Right atrium auricular region (tissue), 2 donors: ENCODE results near the gene ASTN2. TPM values are rescaled to one million over a fixed set of nuclear protein-coding genes. Genes with fewer than 3 reads are reported as not detected.

Source experiments
- DNase-seq: peaks from one replicate; pipeline ENCODE4 v3.0.0-alpha.2; 2019; ENCODE audit warnings: low spot score
- H3K27ac ChIP-seq, 2 donors: fragments of 200-600 bp; sonication (generic); 1 replicate in 1 of 2; 2 replicates in 1 of 2; pipeline ENCODE4 v1.5.1; 2016 to 2019
- H3K27me3 ChIP-seq, 2 donors: fragments of 200-600 bp; sonication (generic); one replicate each; pipeline versions ENCODE4 v1.5.1 to v1.6.0; 2017 to 2019
- H3K36me3 ChIP-seq: fragments of 200-600 bp; sonication (generic); one replicate; pipeline ENCODE4 v1.5.1; 2016
- H3K4me1 ChIP-seq, 2 donors: fragments of 200-600 bp; sonication (generic); one replicate each; pipeline versions ENCODE4 v1.5.1 to v1.6.0; 2017 to 2019
- H3K4me3 ChIP-seq, 2 donors: fragments of 200-600 bp; sonication (generic); 1 replicate in 1 of 2; 2 replicates in 1 of 2; pipeline ENCODE4 v1.5.1; 2017 to 2019; ENCODE audit warnings: mild to moderate bottlenecking in 1 of 2, moderate library complexity in 1 of 2
- H3K9me3 ChIP-seq, 2 donors: fragments of 200-600 bp; sonication (generic); one replicate each; pipeline ENCODE4 v1.5.1; 2019
- total RNA-seq, 2 donors: library from RNA; depleted of rRNA; stranded (reverse); fragments of >200 nt; gene quantifications; one replicate each; pipeline ENCODE4 v1.1.0, GENCODE V29; 2016
- TF ChIP-seq, protein P1 (sequence below), 2 donors: fragments of 200-600 bp; sonication (generic); IDR thresholded peaks; one replicate each; pipeline ENCODE4 v1.5.1; 2019; ENCODE audit warnings: antibody characterized with exemption in 2 of 2

ASTN2 gene
- total RNA-seq, 2 donors from 2014 or later: 11.1 to 32.2 TPM

DNA sequence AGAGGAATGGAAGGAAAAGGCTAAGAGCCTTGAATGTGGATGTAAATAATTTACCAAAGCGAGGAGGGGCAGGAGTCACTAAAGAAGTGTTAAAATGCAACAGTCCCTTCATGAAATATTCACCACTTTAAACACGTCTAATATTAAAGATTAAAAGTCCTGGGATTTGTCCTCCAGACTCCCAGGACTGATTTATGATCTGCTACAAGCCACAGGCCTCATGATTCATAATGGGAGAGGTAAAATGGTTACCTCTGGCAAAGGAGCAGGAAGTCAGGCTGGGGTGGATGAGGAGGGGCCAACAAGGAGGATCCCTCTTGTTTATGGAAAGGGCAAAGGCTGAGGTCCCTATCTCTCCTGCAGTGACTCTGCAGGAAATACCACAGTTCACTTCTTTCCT, 435.4 kb downstream of the ASTN2 start:
- no peaks in the 10 kb centered on the region for H3K9me3 ChIP-seq
- no peaks in the 10 kb centered on the region for H3K4me1 ChIP-seq
- no peak overlapping the region for H3K4me3 ChIP-seq
- TF ChIP-seq, protein P1, sequence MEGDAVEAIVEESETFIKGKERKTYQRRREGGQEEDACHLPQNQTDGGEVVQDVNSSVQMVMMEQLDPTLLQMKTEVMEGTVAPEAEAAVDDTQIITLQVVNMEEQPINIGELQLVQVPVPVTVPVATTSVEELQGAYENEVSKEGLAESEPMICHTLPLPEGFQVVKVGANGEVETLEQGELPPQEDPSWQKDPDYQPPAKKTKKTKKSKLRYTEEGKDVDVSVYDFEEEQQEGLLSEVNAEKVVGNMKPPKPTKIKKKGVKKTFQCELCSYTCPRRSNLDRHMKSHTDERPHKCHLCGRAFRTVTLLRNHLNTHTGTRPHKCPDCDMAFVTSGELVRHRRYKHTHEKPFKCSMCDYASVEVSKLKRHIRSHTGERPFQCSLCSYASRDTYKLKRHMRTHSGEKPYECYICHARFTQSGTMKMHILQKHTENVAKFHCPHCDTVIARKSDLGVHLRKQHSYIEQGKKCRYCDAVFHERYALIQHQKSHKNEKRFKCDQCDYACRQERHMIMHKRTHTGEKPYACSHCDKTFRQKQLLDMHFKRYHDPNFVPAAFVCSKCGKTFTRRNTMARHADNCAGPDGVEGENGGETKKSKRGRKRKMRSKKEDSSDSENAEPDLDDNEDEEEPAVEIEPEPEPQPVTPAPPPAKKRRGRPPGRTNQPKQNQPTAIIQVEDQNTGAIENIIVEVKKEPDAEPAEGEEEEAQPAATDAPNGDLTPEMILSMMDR (IDR thresholded peaks at IDR 0.05): no peak
- no peaks in the 10 kb centered on the region for H3K27me3 ChIP-seq
- no peak for DNase-seq
- H3K27ac ChIP-seq: no peak overlapping the region
- no peaks in the 10 kb centered on the region for H3K36me3 ChIP-seq

DNA sequence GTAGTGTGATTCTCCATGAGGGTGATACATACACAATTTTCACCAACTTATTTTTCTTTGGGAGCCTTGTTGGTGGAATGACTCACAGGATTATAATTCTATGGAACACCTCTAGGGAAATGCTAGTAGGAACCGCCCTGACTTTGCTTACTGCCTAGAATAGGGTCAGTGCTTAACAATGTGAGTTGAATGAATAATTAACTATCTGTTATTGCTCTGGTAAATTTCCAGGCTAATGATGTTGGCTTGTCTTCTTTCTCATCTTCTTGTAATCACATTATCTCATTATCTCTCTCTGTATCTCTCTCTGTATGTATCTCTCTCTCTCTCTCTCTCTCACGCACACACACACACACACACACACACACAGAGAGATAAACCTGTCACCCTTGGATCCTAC, 436.7 kb downstream of the ASTN2 start:
- H3K27me3 ChIP-seq: no peaks in the 10 kb centered on the region
- DNase-seq: no peak
- no peaks in the 10 kb centered on the region for H3K4me1 ChIP-seq
- H3K36me3 ChIP-seq: no peaks in the 10 kb centered on the region
- TF ChIP-seq, protein P1 (IDR thresholded peaks at IDR 0.05): no peak
- no peak overlapping the region for H3K4me3 ChIP-seq
- no peak overlapping the region for H3K27ac ChIP-seq
- no peaks in the 10 kb centered on the region for H3K9me3 ChIP-seq

DNA sequence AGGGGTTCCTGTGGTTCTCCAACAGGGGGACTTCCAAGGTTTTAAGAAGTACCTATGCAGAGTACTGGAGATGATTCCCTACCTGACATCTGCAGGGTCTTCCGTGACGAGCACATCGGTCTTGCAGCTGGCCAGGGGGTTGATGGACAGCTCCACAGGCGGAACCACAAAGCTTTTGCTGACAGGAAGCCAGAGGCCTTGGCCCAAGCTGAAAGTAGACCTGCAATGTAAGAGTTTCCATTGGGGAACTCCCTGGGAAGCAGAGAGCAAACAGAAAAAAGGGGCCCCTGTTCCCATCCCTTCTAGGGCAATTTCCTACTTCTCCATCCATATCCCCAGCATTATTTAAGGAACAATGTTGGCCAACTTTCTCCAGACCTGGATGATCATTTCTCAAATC, 439.7 kb downstream of the ASTN2 start:
- Histone ChIP-seq H3K4me3 (no peak overlapping the region), H3K9me3 (no peaks in the 10 kb centered on the region)

GRCh38 chr9:116966199-116966598, 448.7 kb downstream of the ASTN2 start:
- Histone ChIP-seq H3K27ac (no peak overlapping the region), H3K4me3 (no peak overlapping the region), H3K27me3 (no peaks in the 10 kb centered on the region), H3K36me3 (no peaks in the 10 kb centered on the region), H3K4me1 (no peaks in the 10 kb centered on the region), H3K9me3 (no peaks in the 10 kb centered on the region)
- DNase-seq: no peak
- TF ChIP-seq, protein P1 (IDR thresholded peaks at IDR 0.05): no peak

More for the DNA sequence above, 439.7 kb downstream of the ASTN2 start:
- TF ChIP-seq, protein P1 (IDR thresholded peaks at IDR 0.05): no peak
- Histone ChIP-seq H3K4me1 (no peaks in the 10 kb centered on the region), H3K36me3 (no peaks in the 10 kb centered on the region), H3K27ac (no peak overlapping the region), H3K27me3 (no peaks in the 10 kb centered on the region)
- DNase-seq: no peak

- H3K4me3 ChIP-seq: no peak overlapping the region
- no peak for DNase-seq
- TF ChIP-seq, protein P1 (IDR thresholded peaks at IDR 0.05): no peak
- H3K36me3 ChIP-seq: no peaks in the 10 kb centered on the region
- H3K9me3 ChIP-seq: no peaks in the 10 kb centered on the region
- no peaks in the 10 kb centered on the region for H3K27me3 ChIP-seq
- H3K27ac ChIP-seq: no peak overlapping the region
- H3K4me1 ChIP-seq: no peaks in the 10 kb centered on the region
Observed at GRCh38 chr9:116964258-116964657, 450.6 kb downstream of the ASTN2 start.

GRCh38 chr9:116959809-116960208, 455.0 kb downstream of the ASTN2 start:
- TF ChIP-seq, protein P1 (IDR thresholded peaks at IDR 0.05): no peak
- Histone ChIP-seq H3K9me3 (no peaks in the 10 kb centered on the region), H3K4me1 (no peaks in the 10 kb centered on the region), H3K36me3 (no peaks in the 10 kb centered on the region), H3K27me3 (no peaks in the 10 kb centered on the region), H3K4me3 (no peak overlapping the region), H3K27ac (no peak overlapping the region)
- no peak for DNase-seq
